ENCODE data around the gene MYRFL.

MYRFL gene

GRCh38 chr12:69822201-69822860 lies 2.7 kb upstream of the MYRFL start:
- Histone ChIP-seq H3K27ac (ENCODE audit: poor library complexity, severe bottlenecking) (peak overlapping the region; percentile 47), H3K4me3 (ENCODE audit: severe bottlenecking) (no peak overlapping the region), H3K9me3 (ENCODE audit: severe bottlenecking) (no peaks in the 10 kb centered on the region), H3K27me3 (ENCODE audit: insufficient read depth, poor library complexity, severe bottlenecking) (no peaks in the 10 kb centered on the region), H3K36me3 (ENCODE audit: low read depth) (no peaks in the 10 kb centered on the region), H3K4me1 (ENCODE audit: insufficient read depth, poor library complexity, severe bottlenecking) (peaks cover 12% of the 10 kb centered on the region)
- ATAC-seq (ENCODE audit: low read depth) (no peak; the same call in 1 of the 3 replicates), DNase-seq (ENCODE audit: low spot score) (no peak)
- TF ChIP-seq CTCF (IDR thresholded peaks at IDR 0.05; ENCODE audit: poor library complexity, severe bottlenecking) = no peak

DNA sequence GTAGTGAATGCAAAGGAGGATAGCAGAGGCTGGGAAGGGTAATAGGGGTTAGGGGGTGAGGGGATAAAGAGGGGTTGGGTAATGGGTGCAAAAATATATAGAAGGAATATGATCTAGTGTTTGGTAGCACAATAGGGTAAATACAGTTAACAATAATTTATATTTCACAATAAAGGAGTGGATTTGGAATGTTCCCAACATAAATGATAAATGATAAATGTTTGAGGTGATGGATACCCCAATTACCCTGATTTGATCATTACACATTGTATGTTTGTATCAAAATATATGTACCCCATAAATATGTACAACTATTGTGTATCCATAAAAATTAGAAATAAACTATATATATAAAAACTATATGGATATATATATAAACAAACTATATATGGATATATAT lies 999 bp upstream of the MYRFL start:
- H3K4me1 ChIP-seq (ENCODE audit: insufficient read depth, poor library complexity, severe bottlenecking) = peaks cover 12% of the 10 kb centered on the region
- H3K27ac ChIP-seq (ENCODE audit: poor library complexity, severe bottlenecking) = no peak overlapping the region
- no peak for ATAC-seq (ENCODE audit: low read depth)
- no peaks in the 10 kb centered on the region for H3K36me3 ChIP-seq (ENCODE audit: low read depth)
- no peak for DNase-seq (ENCODE audit: low spot score)
- H3K4me3 ChIP-seq (ENCODE audit: severe bottlenecking) = no peak overlapping the region
- no peaks in the 10 kb centered on the region for H3K9me3 ChIP-seq (ENCODE audit: severe bottlenecking)
- TF ChIP-seq CTCF (IDR thresholded peaks at IDR 0.05; ENCODE audit: poor library complexity, severe bottlenecking) = no peak
- H3K27me3 ChIP-seq (ENCODE audit: insufficient read depth, poor library complexity, severe bottlenecking) = no peaks in the 10 kb centered on the region

- ATAC-seq (ENCODE audit: low read depth) (no peak), DNase-seq (ENCODE audit: low spot score) (no peak)
- TF ChIP-seq CTCF (IDR thresholded peaks at IDR 0.05; ENCODE audit: poor library complexity, severe bottlenecking) = no peak
- Histone ChIP-seq H3K4me1 (ENCODE audit: insufficient read depth, poor library complexity, severe bottlenecking) (no peaks in the 10 kb centered on the region), H3K9me3 (ENCODE audit: severe bottlenecking) (no peaks in the 10 kb centered on the region), H3K36me3 (ENCODE audit: low read depth) (no peaks in the 10 kb centered on the region), H3K27ac (ENCODE audit: poor library complexity, severe bottlenecking) (no peak overlapping the region), H3K27me3 (ENCODE audit: insufficient read depth, poor library complexity, severe bottlenecking) (no peaks in the 10 kb centered on the region), H3K4me3 (ENCODE audit: severe bottlenecking) (no peak overlapping the region)
Observed at GRCh38 chr12:69828897-69829296, 3.9 kb downstream of the MYRFL start.

DNA sequence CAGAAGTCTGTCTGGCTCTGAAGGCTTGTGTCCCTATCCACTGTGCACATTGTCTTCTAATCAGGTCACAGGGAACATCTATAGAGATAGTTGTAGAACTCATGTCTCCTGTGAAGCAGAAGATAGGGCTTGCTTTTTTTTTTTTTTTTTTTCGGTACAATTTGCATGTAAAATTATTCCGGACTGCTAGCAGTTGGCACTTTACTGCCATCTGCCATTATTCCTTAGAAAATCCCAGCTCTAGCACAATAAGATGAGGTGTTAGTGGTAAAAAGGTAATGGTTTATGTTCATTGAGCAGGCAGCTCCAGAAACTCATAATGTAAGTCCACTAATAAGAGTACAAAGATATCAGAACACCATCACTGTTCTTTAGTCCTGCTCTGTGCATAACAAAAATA lies 8.7 kb downstream of the MYRFL start:
- Histone ChIP-seq H3K4me1 (ENCODE audit: insufficient read depth, poor library complexity, severe bottlenecking) (no peaks in the 10 kb centered on the region), H3K4me3 (ENCODE audit: severe bottlenecking) (no peak overlapping the region), H3K27me3 (ENCODE audit: insufficient read depth, poor library complexity, severe bottlenecking) (no peaks in the 10 kb centered on the region), H3K9me3 (ENCODE audit: severe bottlenecking) (no peaks in the 10 kb centered on the region), H3K27ac (ENCODE audit: poor library complexity, severe bottlenecking) (no peak overlapping the region), H3K36me3 (ENCODE audit: low read depth) (no peaks in the 10 kb centered on the region)
- no peak for ATAC-seq (ENCODE audit: low read depth)
- DNase-seq (ENCODE audit: low spot score) = no peak
- TF ChIP-seq CTCF (IDR thresholded peaks at IDR 0.05; ENCODE audit: poor library complexity, severe bottlenecking) = no peak

DNA sequence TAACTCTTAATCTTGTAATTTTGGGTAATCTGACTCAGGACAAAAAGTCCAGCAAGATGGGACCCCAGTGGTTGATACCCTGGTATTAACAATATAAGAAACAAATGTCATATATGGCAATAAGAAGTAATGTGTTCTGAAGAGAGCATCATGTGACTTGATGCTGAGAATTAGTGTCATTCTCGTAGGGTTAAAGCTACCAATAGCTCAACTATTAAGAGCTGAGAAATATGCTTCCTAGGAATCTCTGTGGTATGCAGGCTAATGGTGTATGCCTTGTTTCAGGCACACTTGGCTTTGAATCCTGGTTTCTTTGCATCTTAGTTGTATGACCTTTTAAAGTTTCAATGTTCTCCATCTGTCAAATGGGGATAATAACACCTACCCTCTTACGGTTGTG lies 9.1 kb downstream of the MYRFL start:
- Histone ChIP-seq H3K27ac (ENCODE audit: poor library complexity, severe bottlenecking) (no peak overlapping the region), H3K27me3 (ENCODE audit: insufficient read depth, poor library complexity, severe bottlenecking) (no peaks in the 10 kb centered on the region), H3K4me1 (ENCODE audit: insufficient read depth, poor library complexity, severe bottlenecking) (no peaks in the 10 kb centered on the region), H3K4me3 (ENCODE audit: severe bottlenecking) (no peak overlapping the region), H3K36me3 (ENCODE audit: low read depth) (no peaks in the 10 kb centered on the region), H3K9me3 (ENCODE audit: severe bottlenecking) (no peaks in the 10 kb centered on the region)
- ATAC-seq (ENCODE audit: low read depth) (no peak), DNase-seq (ENCODE audit: low spot score) (no peak)
- TF ChIP-seq CTCF (IDR thresholded peaks at IDR 0.05; ENCODE audit: poor library complexity, severe bottlenecking) = no peak

Data from RWPE2 (cell line).